Naive thymus-derived CD4-positive, alpha-beta T cell (primary cell): ENCODE data around the gene MYH3. TPM values are rescaled to one million over a fixed set of nuclear protein-coding genes. Genes with fewer than 3 reads are reported as not detected.
A peak's percentile ranks its signal among the peaks of the same experiment; 100 is the strongest.
"Not testable (repeated sequence)": the region's sequence is repeated elsewhere in the genome, so short reads cannot be mapped to it uniquely, and the experiment has no call there.

Experiments used
- ATAC-seq: fragments of 150-1000 bp; cut with Tn5 transposase; 2 replicates; pipeline ENCODE4 v1.10.0; 2021; ENCODE audit warnings: mild to moderate bottlenecking, moderate library complexity
- CTCF ChIA-PET: fragments of 350-600 bp; sonication (Branson Sonifier 250); formaldehyde crosslinking; loops from one replicate; lab custom pipeline; 2021; ENCODE audit warnings: antibody characterized with exemption; lab: Charles Lee
- POLR2A ChIA-PET: fragments of 350-600 bp; sonication (Branson Sonifier 250); formaldehyde crosslinking; loops from one replicate; lab custom pipeline; 2021; ENCODE audit warnings: antibody characterized with exemption, inconsistent platforms; lab: Charles Lee
- DNase-seq, 9 donors: peaks; one replicate each; pipeline versions ENCODE4 v3.0.0 to v3.0.0-alpha.2; 2020 to 2022; ENCODE audit warnings: mixed read lengths in 1 of 9
- H3K27ac ChIP-seq: one replicate; pipeline ENCODE4 v1.7.0; 2013; ENCODE audit warnings: mild to moderate bottlenecking, low read depth, low read length, moderate library complexity
- H3K27me3 ChIP-seq, 2 donors: one replicate each; pipeline ENCODE4 v1.7.0; 2013; ENCODE audit warnings: low read length in 2 of 2, mild to moderate bottlenecking in 2 of 2, moderate library complexity in 2 of 2; ENCODE audit not compliant: control insufficient read depth in 2 of 2, insufficient read depth in 2 of 2
- H3K36me3 ChIP-seq, 3 experiments: 1 replicate in 2 of 3; 2 replicates in 1 of 3; pipeline ENCODE4 v1.7.0; 2013; ENCODE audit warnings: low read length in 3 of 3, mild to moderate bottlenecking in 3 of 3, moderate library complexity in 1 of 3; ENCODE audit not compliant: insufficient read depth in 3 of 3, control insufficient read depth in 2 of 3
- H3K4me1 ChIP-seq, 2 donors: one replicate each; pipeline ENCODE4 v1.7.0; 2013; ENCODE audit warnings: low read length in 2 of 2, mild to moderate bottlenecking in 2 of 2, moderate library complexity in 1 of 2; ENCODE audit not compliant: control insufficient read depth in 2 of 2, insufficient read depth in 2 of 2
- H3K4me3 ChIP-seq: 2 replicates; pipeline ENCODE4 v1.7.0; 2013; ENCODE audit warnings: mild to moderate bottlenecking, low read length
- H3K9me3 ChIP-seq, 3 experiments: 1 replicate in 2 of 3; 2 replicates in 1 of 3; pipeline ENCODE4 v1.7.0; 2013; ENCODE audit warnings: low read length in 3 of 3; ENCODE audit not compliant: control insufficient read depth in 2 of 3
- H3K27ac Mint-ChIP-seq, 9 donors: one replicate each; pipeline ENCODE4 v1.8.0; 2020 to 2022; ENCODE audit warnings: mixed read lengths in 9 of 9, mild to moderate bottlenecking in 8 of 9, moderate library complexity in 5 of 9, inconsistent platforms in 2 of 9
- H3K27me3 Mint-ChIP-seq, 5 donors: one replicate each; pipeline ENCODE4 v1.8.0; 2021 to 2022; ENCODE audit warnings: mixed read lengths in 5 of 5, mild to moderate bottlenecking in 1 of 5
- H3K36me3 Mint-ChIP-seq, 5 donors: one replicate each; pipeline ENCODE4 v1.8.0; 2020 to 2022; ENCODE audit warnings: mixed read lengths in 5 of 5, mild to moderate bottlenecking in 3 of 5, inconsistent platforms in 1 of 5
- H3K4me1 Mint-ChIP-seq, 7 donors: one replicate each; pipeline ENCODE4 v1.8.0; 2020 to 2022; ENCODE audit warnings: mixed read lengths in 7 of 7, mild to moderate bottlenecking in 3 of 7, inconsistent platforms in 1 of 7
- H3K4me3 Mint-ChIP-seq, 10 donors: one replicate each; pipeline ENCODE4 v1.8.0; 2020 to 2022; ENCODE audit warnings: mild to moderate bottlenecking in 10 of 10, mixed read lengths in 10 of 10, moderate library complexity in 6 of 10, inconsistent platforms in 2 of 10
- H3K9me3 Mint-ChIP-seq, 11 donors: one replicate each; pipeline ENCODE4 v1.8.0; 2020 to 2022; ENCODE audit warnings: mixed read lengths in 11 of 11, mild to moderate bottlenecking in 4 of 11, inconsistent platforms in 1 of 11, moderate library complexity in 1 of 11
- intact Hi-C, 2 donors: fragments of 100-400 bp; cut with micrococcal nuclease; formaldehyde crosslinking; loops; one replicate each; pipeline ENCODE4 v1.15.1; 2023
- polyA plus RNA-seq, 2 donors: library from polyadenylated mRNA; unstranded; fragments of 300-500 nt; fragmentation: Illumina TruSeq; gene quantifications; one replicate each; pipeline ENCODE4 v1.2.3, GENCODE V29; 2021
- total RNA-seq, 6 experiments: library from RNA in 5 of 6; stranded (reverse) in 5 of 6; gene quantifications; 1 replicate in 5 of 6; 2 replicates in 1 of 6; pipeline ENCODE4 v1.2.3 and lab custom pipeline; 2021 to 2026

Gene MYH3
- total and polyA plus RNA-seq, 7 experiments from 2014 or later = 0.38 to 20.5 (median 6.5) TPM

DNA sequence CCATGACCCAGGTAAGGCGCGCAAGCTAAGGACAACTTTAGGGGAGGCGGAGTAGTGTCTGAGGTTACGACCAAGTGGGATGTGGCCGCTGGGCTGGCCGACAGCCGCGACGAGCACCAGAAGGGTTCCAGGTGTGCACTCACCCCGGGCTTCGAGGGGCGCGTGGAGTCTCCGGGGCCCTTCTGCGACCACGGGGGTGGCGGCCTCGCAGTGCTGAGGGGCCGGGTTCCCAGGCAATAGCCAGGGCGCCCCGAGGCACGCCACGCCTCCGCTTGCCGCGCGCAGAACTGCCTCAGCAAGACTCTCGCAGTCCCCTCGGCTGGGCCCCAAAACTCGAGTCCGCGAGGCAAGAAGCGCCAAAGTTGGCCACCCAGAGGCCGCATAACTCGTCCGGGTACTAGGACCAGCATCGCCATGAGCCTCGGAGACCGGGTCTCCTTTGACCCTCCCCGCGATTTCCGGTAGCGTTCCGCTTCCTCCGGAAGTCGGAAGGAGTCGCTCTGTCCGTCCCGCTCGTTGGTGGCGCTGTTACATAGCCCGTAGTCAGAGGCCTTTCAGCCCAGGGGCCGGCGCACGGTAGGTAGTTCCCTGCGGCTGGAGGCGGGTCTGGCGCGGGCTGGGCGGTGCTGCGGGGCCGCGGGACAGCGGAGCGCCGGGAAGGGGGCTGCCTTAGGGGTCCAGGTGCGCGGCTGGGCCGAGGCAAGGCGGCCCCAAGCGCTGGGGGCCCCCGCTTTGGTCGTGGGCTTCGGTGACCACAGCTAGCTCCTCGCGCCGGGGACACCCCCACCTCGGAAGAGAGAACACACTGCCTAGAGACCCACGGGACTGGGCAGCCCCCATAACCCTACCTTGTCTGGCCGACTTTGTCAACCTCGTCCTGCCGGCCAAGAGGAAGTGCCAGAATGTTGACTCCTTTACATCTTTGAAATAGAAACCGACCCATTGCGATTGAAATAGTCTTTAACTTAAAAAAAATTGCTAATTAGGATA, 40.3 kb upstream of the MYH3 start, which contains the start of the genes ADPRM and SCO1:
Gene ADPRM (plus strand): TSS at position 503 of the 990 bp plus-strand sequence. CDS start 7,333 bp downstream, outside the sequence.
Gene SCO1 (minus strand): TSS at position 442 of the 990 bp plus-strand sequence. CDS start 26 bp downstream, at position 416.
- Mint-ChIP-seq H3K4me1 (peaks cover 34 to 77% (median 65%) of the 10 kb centered on the region in 7 donors), H3K9me3 (no peaks in the 10 kb centered on the region), H3K27ac (peak within 1 kb of the TSS; percentile 90 to 99 (median 96)), H3K36me3 (peaks cover 7 to 25% (median 23%) of the 10 kb centered on the region in 5 donors), H3K27me3 (no peaks in the 10 kb centered on the region), H3K4me3 (peak within 1 kb of the TSS; percentile 83 to 100 (median 95))
- no peaks in the 10 kb centered on the region for H3K9me3 ChIP-seq
- H3K36me3 ChIP-seq = peaks cover 0 to 27% (median 7%) of the 10 kb centered on the region in 3 experiments
- ChIA-PET CTCF (interaction anchor here (1.9 kb wide), 1 partner anchor 13 kb away, joined by 5 read pairs; no protein-coding TSS in a partner anchor), POLR2A (interaction anchor here (0.6 to 1.9 kb wide), 4 partner anchors 11 to 1667 kb away, joined by 3 to 10 read pairs (median 5); no protein-coding TSS in a partner anchor)
- peaks cover 17 to 43% of the 10 kb centered on the region in 2 donors for H3K4me1 ChIP-seq
- no peaks in the 10 kb centered on the region for H3K27me3 ChIP-seq
- ATAC-seq (peak; percentile 97), DNase-seq (peak; percentile 77 to 89 (median 85))
- H3K4me3 ChIP-seq = peak within 1 kb of the TSS; percentile 95
- intact Hi-C loops = loop anchor here (1.0 to 10.0 kb wide), 7 partner anchors 32 to 1300 kb away; partner anchors contain the start of genes ZNF18 (in 2 of the 2), CFAP52 (in 1 of the 2), STX8 (in 1 of the 2) and TMEM220 (in 1 of the 2)
- H3K27ac ChIP-seq = peak within 1 kb of the TSS; percentile 97

DNA sequence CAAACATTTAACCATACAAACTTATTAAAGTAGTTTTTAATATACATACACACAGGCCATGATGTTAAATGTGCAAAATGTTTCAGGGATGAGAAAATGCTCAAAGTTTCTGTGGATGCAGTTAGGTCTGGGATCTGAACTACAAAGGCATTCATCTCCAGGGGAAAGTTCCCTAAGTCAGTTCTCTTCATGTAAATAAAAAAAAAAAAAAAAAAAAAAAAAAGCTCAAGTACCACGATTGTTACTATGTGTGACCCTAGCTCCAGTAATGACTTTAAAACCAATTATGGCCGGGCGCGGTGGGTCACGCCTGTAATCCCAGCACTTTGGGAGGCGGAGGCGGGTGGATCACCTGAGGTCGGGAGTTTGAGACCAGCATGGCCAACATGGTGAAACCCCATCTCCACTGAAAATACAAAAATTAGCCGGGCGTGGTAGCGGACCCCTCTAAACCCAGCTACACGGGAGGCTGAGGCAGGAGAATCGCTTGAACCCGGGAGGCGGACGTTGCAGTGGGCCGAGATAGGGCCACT, 38.8 kb upstream of the MYH3 start:
- H3K27ac ChIP-seq, ATAC-seq, DNase-seq, H3K27me3 Mint-ChIP-seq, H3K4me3 ChIP-seq, H3K9me3 Mint-ChIP-seq, H3K27me3 ChIP-seq, H3K9me3 ChIP-seq: not testable (repeated sequence)
- ChIA-PET POLR2A (interaction anchor here (0.7 to 1.9 kb wide), 5 partner anchors 9 to 143 kb away, joined by 3 to 10 read pairs (median 3); no protein-coding TSS in a partner anchor), CTCF (interaction anchor here (0.6 to 1.9 kb wide), 4 partner anchors 12 to 149 kb away, joined by 3 to 5 read pairs (median 4); no protein-coding TSS in a partner anchor)
- intact Hi-C loops = loop anchor here (2.0 to 10.0 kb wide), 4 partner anchors 35 to 1299 kb away; partner anchors contain the start of genes CFAP52 (in 1 of the 2), STX8 (in 1 of the 2), TMEM220 (in 1 of the 2) and ZNF18 (in 1 of the 2)
- peaks cover 0 to 40% (median 7%) of the 10 kb centered on the region in 3 experiments for H3K36me3 ChIP-seq
- H3K4me3 Mint-ChIP-seq = peak overlapping the region; percentile 41 to 100 (median 92)
- H3K36me3 Mint-ChIP-seq = peaks cover 4 to 36% (median 29%) of the 10 kb centered on the region in 5 donors
- peak overlapping the region in 3 of 9 donors; percentile 90 to 99 (median 96) for H3K27ac Mint-ChIP-seq
- H3K4me1 Mint-ChIP-seq = peaks cover 31 to 72% (median 58%) of the 10 kb centered on the region in 7 donors
- H3K4me1 ChIP-seq = peaks cover 17 to 32% of the 10 kb centered on the region in 2 donors

DNA sequence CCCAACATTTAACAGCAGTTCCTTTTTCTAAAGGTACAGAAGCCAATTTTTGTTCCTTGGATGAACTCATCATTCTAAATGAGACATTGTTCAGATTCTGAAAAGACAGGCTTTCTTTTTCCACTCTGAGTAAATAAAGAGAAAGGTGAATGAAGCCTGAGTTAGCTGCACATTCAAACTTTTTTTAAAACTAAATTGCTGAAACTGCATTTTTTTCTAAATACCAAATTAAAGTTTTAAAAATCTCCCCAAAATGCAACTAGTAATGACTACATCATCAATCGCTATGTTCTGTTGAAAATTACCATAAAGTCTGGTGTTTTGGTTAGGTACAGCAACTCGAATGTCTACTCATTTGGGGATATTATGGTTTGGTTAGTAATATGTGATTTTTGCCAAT, 30.4 kb upstream of the MYH3 start:
- Mint-ChIP-seq H3K9me3 (no peaks in the 10 kb centered on the region), H3K4me1 (peaks cover 19 to 42% (median 35%) of the 10 kb centered on the region in 7 donors), H3K36me3 (peaks cover 16 to 70% (median 53%) of the 10 kb centered on the region in 5 donors), H3K27me3 (no peaks in the 10 kb centered on the region), H3K27ac (no peak overlapping the region), H3K4me3 (no peak overlapping the region)
- H3K27me3 ChIP-seq = no peaks in the 10 kb centered on the region
- ATAC-seq = no peak
- no peak overlapping the region for H3K4me3 ChIP-seq
- intact Hi-C loops = no loop called here
- H3K9me3 ChIP-seq = no peaks in the 10 kb centered on the region
- H3K27ac ChIP-seq = no peak overlapping the region
- no peak for DNase-seq
- peaks cover 0 to 55% (median 8%) of the 10 kb centered on the region in 3 experiments for H3K36me3 ChIP-seq
- ChIA-PET POLR2A (interaction anchor here (1.2 to 2.7 kb wide), 2 partner anchors 9 to 12 kb away, joined by 3 to 10 read pairs; no protein-coding TSS in a partner anchor), CTCF (no interaction called here)
- H3K4me1 ChIP-seq = peaks cover 0 to 4% of the 10 kb centered on the region in 2 donors

DNA sequence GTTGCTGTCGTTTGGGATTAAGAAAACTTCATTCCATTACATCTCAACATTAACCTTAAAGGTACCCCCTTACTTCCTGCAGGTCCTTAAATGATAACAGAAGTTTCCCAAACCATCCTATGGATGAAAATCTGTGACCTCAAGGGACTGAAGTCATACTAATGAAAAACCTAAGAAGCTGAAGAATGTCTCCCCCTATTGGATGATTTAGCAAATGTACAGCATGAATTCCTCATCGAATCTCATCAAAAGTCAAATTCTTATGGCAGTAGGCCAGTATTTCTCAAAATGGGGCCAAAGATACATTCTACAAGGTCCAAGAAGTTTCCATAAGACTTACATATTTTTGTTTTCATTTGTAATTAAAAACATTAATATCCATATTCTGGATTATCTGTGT, 26.7 kb upstream of the MYH3 start:
- no peak overlapping the region for H3K27ac ChIP-seq
- intact Hi-C loops = loop anchor here (1.0 kb wide), 2 partner anchors 38 to 161 kb away; no protein-coding TSS in a partner anchor
- H3K36me3 ChIP-seq = peaks cover 0 to 63% (median 13%) of the 10 kb centered on the region in 3 experiments
- H3K9me3 ChIP-seq = no peaks in the 10 kb centered on the region
- POLR2A ChIA-PET = interaction anchor here (1.1 kb wide), 1 partner anchor 12 kb away, joined by 3 read pairs; no protein-coding TSS in a partner anchor
- Mint-ChIP-seq H3K9me3 (no peaks in the 10 kb centered on the region), H3K27me3 (no peaks in the 10 kb centered on the region), H3K4me1 (peaks cover 3 to 13% (median 11%) of the 10 kb centered on the region in 7 donors), H3K36me3 (peaks cover 9 to 66% (median 42%) of the 10 kb centered on the region in 5 donors), H3K4me3 (no peak overlapping the region), H3K27ac (peak overlapping the region in 1 of 9 donors; percentile 18)
- H3K27me3 ChIP-seq = no peaks in the 10 kb centered on the region
- no peaks in the 10 kb centered on the region for H3K4me1 ChIP-seq
- H3K4me3 ChIP-seq = no peak overlapping the region
- ATAC-seq (no peak), DNase-seq (no peak)
- CTCF ChIA-PET = interaction anchor here (1.0 to 2.1 kb wide), 3 partner anchors 11 to 161 kb away, joined by 4 to 8 read pairs (median 5); no protein-coding TSS in a partner anchor

DNA sequence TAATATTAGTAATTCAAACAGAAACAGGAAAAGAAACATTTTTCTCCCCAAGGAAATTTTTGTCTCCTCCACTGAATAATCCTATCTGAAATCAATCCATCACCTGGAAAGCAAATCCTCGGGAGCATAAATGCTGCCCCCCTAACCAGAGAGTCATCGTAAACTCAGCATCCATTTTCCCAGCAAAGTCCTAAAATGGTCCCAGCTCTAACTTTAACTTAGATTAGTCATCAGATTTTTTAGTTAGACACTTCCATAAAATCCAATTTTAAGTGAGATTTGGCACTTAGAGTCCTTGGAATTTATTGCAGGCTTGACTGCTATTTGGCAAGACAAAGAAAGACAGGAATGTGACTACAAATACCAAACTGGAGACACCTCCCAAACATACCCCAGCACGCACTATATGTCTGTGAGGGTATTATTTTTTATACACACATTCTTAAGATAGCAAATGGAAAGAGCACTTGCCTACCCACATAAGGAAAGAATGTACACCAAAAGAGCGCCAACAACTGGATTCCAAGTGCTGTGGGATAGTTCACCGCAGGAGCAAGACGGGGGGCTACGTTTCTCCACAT, 24.8 kb upstream of the MYH3 start:
- no peak for DNase-seq
- H3K4me1 Mint-ChIP-seq = peaks cover 0 to 5% (median 5%) of the 10 kb centered on the region in 7 donors
- no peaks in the 10 kb centered on the region for H3K9me3 Mint-ChIP-seq
- no peak overlapping the region for H3K4me3 Mint-ChIP-seq
- Histone ChIP-seq H3K4me3 (no peak overlapping the region), H3K27ac (no peak overlapping the region), H3K9me3 (no peaks in the 10 kb centered on the region), H3K4me1 (no peaks in the 10 kb centered on the region), H3K27me3 (no peaks in the 10 kb centered on the region), H3K36me3 (peaks cover 0 to 76% (median 16%) of the 10 kb centered on the region in 3 experiments)
- POLR2A ChIA-PET = no interaction called here
- intact Hi-C loops = no loop called here
- H3K27ac Mint-ChIP-seq = no peak overlapping the region
- no peaks in the 10 kb centered on the region for H3K27me3 Mint-ChIP-seq
- CTCF ChIA-PET = no interaction called here
- no peak for ATAC-seq
- H3K36me3 Mint-ChIP-seq = peaks cover 9 to 69% (median 46%) of the 10 kb centered on the region in 5 donors
